GM21576 (cell line): ENCODE measurements around the gene SLC25A46.
"Not testable (repeated sequence)": the region's sequence is repeated elsewhere in the genome, so short reads cannot be mapped to it uniquely, and the experiment has no call there.

Experiments used
- ATAC-seq: cut with Tn5 transposase; IDR thresholded peaks from one replicate; pipeline ENCODE4 v1.9.1; 2021; ENCODE audit warnings: mild to moderate bottlenecking, moderate library complexity; ENCODE audit not compliant: unreplicated experiment

The SLC25A46 gene

DNA sequence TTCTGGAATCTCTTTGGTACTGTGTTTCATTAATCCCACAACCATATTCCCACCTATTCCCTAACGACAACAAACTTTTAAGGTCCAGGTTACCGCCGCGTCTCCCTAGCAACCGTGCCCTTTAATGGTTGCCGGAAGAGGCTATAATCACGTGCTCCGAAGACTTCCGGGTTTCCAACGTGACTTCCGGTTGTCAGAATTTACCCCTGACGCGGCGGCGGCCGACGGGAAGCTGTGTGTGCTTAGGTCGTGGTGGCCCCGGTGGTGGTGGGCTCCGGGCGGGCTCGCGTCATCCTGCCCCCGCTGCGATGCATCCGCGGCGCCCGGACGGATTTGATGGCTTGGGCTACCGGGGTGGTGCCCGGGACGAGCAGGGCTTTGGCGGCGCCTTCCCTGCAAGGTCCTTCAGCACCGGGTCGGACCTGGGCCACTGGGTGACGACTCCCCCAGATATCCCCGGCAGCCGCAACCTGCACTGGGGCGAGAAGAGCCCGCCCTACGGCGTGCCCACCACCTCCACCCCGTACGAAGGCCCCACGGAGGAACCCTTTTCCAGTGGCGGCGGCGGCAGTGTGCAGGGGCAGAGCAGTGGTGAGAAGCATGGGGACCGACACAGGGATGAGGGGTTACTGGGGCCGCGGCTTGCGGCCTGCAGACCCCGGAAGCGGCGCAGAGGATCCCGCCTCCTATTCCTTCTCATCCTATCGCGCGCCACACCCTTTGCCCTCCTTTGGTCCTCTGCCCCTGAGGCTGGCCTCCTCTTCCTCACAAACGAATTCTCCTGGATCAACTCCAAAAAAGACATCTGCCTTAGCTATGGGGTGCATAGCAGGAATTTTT lies at the start of gene SLC25A46:
TSS of gene SLC25A46 (plus strand) at position 196 of the 840 bp plus-strand sequence. CDS start at position 309, 113 bp downstream.
- peak; percentile 96 for ATAC-seq

DNA sequence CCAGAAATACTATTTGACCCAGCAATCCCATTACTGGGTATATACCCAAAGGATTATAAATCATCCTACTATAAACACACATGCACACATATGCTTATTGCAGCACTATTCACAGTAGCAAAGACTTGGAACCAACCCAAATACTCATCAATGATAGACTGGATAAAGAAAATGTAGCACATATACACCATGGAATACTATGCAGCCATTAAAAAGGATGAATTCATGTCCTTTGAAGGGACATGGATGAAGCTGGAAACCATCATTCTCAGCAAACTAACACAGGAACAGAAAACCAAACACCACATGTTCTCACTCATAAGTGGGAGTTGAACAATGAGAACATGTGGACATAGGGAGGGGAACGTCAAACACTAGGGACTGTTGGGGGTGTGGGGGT lies 48.2 kb upstream of the SLC25A46 start:
- ATAC-seq = not testable (repeated sequence)

DNA sequence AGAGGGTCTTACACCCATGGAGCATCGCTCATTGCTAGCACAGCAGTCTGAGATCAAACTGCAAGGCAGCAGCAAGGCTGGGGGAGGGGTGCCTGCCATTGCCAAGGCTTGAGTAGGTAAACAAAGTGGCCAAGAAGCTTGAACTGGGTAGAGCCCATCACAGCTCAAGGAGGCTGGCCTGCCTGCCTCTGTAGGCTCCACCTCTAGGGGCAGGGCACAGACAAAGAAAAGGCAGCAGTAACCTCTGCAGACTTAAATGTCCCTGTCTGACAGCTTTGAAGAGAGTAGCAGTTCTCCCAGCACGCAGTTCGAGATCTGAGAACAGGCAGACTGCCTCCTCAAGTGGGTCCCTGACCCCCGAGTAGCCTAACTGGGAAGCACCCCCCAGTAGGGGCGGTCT lies 46.1 kb upstream of the SLC25A46 start:
- not testable (repeated sequence) for ATAC-seq

DNA sequence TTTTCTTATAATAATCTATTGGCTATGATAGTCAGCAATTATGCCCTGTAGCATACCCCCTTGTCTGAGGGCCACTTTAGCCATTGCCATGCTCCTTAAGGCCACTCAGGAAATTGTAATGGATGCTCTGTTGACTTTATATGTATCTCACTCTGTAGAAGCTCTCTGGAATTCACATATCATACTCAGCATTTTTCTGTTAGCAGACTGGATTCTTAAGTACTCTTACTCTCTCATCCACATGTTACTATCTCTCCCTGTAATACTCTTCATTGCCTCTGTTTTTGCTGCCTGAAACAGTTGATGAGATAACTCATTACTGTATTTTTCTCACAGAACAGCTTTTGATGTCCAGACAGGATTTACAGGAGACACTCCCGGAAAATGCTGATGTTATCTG lies 36.5 kb upstream of the SLC25A46 start:
- no peak for ATAC-seq

DNA sequence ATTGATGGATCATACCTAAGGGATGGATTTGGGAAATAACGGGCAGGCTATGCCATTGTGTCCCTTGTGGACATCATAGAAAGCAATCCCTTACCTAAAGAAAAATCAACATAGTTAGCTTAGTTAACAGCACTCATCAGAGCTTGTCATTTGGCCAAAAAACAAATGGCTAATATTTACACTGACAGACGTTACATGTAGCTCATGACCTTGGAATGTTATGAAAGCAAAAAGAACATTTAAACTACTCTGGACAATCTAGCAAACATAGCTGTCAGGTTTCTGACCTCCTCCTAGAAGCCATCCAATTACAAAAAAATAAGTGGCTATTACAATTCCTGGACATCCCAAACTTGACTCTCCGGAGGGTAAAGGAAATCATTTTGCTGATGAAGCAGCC lies 36.1 kb upstream of the SLC25A46 start:
- no peak for ATAC-seq

DNA sequence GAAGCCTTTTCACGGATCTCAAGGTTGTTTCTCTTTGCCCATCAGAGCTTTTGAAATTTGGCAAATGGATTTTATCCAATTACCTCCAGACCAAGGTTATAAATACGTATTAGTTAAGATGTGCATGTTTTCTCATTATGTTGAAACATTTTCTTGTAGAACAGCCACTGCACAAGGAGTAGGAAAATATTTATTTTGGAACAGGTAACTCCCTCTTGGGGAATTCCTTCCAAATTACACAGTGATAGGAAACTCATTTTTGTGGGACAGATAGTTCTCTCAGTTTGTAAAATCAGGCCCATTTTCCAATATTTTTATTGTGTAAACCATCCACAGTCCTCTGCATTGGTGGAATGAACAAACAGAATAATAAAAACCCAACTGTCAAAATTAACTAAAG lies 35.3 kb upstream of the SLC25A46 start:
- ATAC-seq = no peak

DNA sequence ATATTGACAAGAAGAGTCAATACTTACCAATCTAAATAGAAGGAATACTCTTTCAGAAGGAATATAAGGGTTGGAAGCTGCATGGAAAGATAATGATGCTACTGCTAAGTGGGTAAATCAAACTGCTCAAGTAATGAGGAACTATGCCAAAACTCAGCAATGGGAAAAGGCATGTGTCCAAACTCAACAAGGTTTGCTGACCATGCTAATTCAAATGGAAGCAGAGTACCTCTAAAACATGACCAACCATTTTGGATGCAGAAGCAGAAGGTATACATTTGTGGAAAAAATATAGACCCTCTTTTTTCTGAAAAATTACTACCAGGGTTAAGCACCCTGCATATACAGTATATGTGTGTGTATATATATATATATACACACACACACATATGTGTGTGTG lies 33.5 kb upstream of the SLC25A46 start:
- ATAC-seq = no peak

DNA sequence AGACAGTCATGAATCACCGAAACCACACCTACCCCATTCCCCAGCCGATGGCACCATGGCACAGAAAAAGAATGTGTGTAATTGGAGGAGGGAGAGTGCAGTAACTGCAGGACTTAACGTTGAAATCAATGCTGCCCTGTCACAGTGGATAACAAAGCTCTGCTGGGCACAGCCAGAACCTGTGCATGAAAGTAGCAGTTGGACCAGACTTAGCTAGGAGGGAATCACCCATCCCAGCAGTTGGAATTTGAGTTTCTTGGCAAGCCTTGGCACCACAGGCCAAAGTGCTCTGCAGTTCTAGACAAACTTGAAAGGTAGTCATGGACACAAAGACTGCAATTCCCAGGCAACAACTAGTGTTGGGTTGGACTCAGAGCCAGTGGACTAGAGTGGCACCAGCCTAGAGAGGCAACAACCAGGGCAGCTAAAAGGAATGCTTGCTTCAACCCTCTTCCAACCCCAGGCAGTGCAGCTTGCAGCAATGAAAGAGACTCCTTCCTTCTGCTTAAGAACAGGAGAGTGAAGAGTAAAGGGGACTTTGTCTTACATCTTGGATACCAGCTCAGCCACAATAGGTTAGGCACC lies 31.5 kb upstream of the SLC25A46 start:
- no peak for ATAC-seq

DNA sequence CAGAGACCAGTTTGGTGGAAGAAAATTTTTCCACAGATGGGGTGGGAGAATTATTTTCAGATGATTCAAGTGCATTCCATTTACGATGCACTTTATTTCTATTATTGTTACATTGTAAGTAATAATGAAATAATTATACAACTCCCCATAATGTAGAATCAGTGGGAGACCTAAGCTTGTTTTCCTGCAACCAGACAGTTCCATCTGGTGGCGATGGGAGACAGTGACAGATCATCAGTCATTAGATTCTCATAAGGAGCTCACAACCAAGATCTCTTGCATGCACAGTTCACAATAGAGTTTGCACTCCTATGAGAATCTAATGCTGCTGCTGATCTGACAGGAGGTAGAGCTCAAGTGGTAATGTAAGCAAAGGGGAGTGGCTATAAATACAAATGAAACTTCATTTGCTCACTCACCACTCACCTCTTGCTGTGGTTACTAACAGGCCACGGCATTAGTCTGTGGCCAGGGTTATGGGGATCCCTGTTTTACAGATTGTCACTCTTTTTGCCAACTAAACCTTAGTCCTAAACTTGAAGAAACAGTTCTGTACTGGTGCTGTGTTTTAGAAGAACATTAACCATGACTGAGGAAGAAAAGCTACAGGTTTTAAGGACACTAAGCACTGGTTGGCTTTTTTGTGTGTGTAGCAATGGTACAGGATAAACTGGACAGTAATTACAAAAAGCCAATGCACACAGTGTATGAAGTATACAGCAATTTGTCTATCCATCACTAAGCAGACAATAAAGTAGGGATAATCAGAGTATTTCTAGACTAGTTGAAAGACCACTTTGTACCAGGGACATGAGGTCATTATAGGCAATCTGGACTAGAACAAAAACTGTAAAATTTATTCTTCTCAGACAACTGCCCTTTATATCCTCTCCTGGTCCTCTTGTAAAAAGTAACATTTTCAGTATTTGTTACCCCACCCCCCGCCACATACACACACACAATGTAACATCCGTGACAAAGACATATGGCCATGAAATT lies 22.3 kb upstream of the SLC25A46 start:
- no peak for ATAC-seq

DNA sequence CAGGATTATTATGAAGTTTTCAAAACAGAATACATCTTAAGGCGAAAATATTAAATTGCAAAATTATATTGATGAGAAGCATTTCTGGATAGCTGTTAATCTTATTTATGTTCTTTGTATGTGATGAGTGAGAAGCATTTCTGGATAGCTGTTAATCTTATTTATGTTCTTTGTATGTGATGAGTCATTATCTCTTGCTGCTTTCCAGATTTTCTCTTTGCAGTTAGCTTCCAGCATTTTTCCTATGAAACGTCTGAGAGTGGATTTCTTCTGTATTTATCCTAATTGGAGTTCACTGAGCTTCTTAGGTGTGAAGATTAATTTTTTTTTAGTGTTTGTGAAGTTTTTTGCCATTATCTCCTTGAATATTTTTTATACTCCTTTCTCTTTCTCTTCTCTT lies 20.5 kb upstream of the SLC25A46 start:
- ATAC-seq = no peak

DNA sequence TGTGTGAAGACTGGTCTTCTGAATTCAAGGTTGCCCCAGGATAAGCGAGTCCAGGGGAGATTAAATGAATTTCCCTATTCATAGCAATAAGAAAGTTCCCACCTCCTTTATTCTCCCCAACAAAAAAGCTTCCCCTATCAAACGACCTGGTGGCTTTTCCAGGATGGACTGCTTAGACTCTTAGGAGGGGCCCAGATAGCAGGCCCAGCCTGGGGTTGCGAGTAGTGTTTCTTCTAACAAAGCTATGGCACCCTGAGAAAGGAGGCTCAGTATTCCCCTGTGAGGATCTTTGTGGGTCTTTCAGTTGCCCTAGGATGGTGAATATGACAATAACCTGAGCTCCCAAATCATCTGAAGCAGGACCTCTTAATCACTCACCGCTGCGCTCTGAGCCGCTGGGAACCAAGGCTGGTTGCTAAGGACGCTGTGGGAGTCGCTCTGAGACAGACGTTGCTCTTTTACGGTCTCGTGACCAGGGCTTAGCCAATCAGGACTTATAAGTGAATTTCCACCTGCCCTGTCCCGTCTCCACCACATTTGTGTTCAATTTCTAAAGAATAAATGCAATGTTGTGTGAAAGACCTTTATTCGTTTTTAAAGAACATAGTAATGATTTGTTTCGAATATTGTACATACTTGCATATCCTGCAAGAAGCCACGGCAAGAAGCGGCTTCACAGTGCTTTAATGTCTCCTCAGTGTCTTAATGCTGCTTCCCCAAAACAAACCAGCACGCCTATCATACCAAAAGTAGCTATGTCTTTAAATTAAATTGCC lies 12.4 kb upstream of the SLC25A46 start, which contains the start of gene TMEM232:
TSS of gene TMEM232 (minus strand) at position 423 of the 776 bp plus-strand sequence. CDS start 59,319 bp downstream, outside the sequence.
- peak; percentile 99 for ATAC-seq

DNA sequence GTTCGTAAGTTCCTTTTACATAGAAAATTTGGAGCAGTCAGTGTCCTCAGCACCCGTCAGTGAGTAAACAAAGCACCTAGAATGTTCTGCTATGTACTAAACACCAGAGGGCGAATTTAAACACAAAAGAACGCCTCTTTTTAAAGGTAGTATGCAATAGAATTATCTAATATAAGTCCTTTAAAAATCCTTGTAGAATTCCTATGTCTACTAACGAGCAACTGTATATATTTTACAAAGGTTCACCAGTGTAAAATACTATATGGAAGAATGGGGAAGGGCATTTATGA lies 11.8 kb upstream of the SLC25A46 start:
- ATAC-seq = peak; percentile 75

DNA sequence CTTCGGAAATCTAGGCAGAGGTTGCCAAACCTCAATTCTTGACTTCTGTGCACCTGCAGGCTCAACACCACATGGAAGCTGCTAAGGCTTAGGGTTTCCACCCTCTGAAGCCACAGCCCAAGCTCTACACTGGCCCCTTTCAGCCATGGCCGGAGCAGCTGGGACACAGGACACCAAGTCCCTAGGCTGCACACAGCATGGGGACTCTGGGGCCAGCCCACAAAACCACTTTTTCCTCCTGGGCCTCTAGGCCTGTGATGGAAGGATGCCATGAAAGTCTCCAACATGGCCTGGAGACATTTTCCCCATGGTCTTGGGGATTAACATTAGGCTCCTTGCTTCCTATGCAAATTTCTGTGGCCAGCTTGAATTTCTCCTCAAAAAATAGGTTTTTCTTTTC lies 7.3 kb upstream of the SLC25A46 start:
- ATAC-seq = not testable (repeated sequence)

DNA sequence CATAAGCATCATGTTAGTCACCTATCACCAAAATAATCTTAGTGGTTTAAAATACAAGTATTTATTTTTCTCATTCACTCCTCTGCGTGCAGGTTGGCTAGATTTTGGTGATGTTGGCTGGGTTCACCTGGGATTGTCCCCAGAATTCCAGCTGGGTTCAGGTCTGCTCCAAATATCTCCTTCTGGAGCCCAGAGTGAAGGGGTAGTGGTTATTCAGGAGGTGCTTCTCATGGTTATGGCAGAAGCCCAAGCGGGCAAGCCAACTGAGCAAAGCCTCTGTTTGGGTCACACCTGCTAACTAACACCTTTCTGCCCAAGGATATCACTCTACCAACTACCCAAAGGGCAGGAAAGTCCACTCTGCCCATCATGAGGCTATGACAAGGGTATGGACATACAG lies 4.7 kb upstream of the SLC25A46 start:
- no peak for ATAC-seq

DNA sequence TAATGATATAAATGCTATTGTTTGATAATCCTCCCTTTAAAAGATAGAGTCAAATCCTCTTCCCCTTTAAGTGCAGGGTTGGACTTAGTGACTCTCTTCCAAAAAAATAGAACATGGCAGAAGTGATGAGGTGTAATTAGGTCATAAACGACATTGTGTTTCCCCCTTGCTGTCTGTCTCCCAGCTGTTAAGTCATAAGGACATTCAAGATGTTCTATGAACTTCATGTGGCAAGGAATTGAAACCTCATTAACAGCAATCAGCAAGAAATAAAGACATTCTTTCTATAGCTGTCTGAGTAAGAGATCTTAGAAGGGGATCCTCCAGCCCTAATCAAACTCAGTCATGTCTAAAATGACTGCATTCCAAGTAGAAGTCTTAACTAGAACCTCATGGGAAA lies 3.3 kb upstream of the SLC25A46 start:
- no peak for ATAC-seq

DNA sequence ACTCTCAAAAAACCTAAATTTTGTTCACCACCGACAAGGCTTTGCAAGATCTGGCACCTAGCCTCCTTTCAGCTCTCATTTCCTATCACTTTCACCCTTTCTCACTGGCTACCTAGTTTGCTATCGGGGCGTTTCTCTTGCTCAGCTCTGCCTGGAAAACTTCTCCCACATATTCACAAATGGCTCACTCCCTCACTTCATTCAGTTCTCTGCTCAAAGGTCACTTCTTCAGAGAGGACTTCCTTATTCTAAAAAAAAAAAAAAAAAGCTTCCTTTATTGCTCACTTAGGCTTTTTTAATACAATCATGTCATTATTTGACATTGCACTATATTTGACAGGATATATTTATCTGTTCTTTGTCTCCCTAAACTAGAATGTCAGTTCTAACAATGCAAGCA lies 2.1 kb upstream of the SLC25A46 start:
- no peak for ATAC-seq

DNA sequence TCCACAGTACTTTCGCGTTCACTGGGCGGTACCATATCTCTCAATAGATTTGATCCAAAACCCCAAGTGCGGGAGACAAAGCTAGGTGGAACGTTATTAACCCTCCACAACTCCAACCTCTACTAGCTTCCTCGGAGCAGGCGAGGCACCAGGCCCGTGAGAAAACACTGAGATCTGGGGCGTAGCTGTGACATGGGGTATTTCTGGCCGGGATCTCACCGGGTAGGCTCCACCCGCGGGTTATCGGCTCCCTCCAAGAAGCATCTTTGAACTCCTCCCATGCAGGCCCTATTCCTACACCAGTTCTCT lies 350 bp upstream of the SLC25A46 start:
- peak; percentile 51 for ATAC-seq

DNA sequence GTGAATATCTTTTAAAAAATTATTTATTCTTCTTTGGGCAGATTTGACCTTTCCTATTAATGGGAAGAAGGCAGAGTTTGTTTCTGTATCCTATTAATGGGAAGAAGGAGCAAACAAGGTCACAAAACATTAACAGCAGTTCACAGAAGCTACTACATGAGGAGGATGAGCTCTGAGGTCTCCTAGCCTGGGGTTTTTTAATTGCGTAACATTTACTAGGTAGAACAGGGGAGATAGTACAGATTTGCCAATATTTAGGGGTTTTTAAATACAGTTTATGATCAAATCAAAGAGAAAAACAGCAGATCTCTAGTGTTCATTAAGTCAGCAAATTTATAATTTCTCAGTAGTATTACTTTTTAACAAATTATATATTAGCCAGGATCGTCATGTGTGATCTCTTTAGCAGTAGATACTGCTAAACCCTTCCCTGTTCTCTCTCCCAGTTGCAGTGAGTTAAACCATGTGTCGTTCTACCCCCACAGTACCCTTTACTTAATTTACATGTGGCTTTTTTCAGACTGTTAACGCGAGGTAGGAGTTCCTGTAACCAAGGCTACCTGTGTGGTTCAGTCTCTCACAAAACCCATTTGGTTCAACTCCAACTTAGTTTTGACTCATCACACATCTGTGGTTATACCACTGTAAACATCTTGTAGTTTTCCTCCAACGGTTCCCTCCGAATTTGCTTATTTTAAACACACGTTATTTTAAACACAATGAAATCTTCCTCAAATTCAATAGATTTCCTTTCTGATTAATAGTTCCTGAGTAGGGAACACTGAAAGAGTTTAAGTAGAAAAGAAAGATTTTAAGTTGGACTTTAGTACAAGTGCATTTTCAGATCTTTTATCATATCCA lies 13.3 kb downstream of the SLC25A46 start:
- ATAC-seq = peak; percentile 98

DNA sequence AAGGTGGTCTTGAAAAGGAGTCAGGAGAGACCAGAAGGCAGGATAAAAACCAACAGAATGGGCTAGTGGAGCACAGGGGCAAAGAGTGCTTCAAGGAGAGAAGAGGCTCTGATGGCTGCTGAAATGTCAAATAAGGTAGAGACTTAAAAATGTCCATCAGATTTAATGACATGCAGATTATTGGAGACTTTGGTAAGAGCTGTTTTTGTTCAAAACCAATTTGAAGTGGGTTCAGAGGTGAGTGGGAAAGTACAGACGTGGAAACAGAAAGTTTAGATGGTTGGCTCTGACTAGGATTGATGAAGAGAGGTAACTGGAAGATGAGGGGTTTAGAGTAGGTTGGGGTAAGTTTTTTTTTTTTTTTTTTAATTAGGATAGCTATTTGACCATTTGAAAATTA lies 14.1 kb downstream of the SLC25A46 start:
- ATAC-seq = peak; percentile 12

DNA sequence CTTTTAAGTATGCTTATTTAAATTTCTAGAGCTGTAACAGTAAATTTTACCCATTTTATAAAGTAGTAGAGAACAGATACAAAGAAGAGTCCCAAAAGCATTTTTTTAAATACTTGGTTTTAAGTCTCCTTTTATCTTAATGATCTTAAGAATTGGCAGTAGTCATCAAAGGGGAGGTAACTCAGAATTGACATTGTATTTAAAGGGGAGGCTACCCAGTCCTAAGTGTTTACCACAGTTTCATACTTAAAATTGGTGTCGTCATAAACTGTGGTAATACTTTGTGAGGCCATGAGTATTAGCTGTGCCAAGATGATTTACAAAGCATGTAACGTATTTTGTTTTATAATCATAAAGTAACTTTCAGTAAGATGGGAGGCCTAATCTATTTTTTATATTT lies 14.8 kb downstream of the SLC25A46 start:
- no peak for ATAC-seq
